HG02943 (cell line): ENCODE results near the gene RBKS.
A peak's percentile ranks its signal among the peaks of the same experiment; 100 is the strongest.

Experiments
- ATAC-seq: cut with Tn5 transposase; IDR thresholded peaks from one replicate; pipeline ENCODE4 v1.9.1; 2021; ENCODE audit warnings: mild to moderate bottlenecking, low read depth, moderate library complexity; ENCODE audit not compliant: unreplicated experiment

Gene RBKS

DNA sequence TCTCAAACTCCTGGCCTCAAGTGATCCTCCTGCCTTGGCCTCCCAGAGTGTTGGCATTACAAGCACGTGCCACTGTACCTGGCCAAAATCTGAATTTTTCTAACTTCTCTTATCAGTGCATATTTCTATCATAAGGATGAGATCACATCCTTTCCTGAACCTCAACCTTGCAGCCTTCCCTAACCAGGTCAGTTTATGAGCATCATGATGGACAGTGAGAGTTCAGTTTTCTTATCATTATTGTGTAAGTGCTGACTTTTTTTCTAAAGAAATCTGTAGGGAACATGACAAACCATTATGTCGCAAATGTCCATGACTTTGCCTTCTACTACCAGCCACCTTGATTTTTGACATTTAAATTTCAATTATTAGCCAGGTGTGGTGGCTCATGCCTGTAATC lies 87.1 kb downstream of the RBKS start:
- no peak for ATAC-seq

GRCh38 chr2:27802547-27802946 lies 87.6 kb downstream of the RBKS start:
- no peak for ATAC-seq

- no peak for ATAC-seq
These were observed 89.3 kb downstream of the RBKS start for GRCh38 chr2:27800856-27801255.

GRCh38 chr2:27799646-27800010 lies 90.6 kb downstream of the RBKS start:
- ATAC-seq, result no peak

- ATAC-seq, result no peak
These were observed 91.1 kb downstream of the RBKS start for GRCh38 chr2:27798948-27799645.

DNA sequence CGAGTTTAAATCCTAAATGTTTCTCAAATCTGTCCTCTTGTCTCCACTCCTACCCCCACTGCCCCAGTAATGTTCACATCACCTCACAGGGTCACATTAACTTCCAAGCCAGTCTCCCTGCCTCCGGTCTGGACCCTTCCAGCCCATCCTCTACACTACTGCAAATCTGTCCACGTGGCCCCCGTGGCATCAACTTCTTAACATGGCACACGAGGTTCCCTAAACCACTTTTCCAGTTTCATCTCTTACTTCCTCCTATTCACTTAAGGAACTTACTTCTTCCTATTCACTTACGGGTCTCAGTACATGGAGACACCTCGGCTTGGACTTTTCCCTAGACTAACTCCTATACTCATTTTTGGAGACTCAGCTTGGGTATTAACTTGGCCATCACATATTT lies 91.7 kb downstream of the RBKS start:
- ATAC-seq, result no peak

- ATAC-seq, result no peak
These were observed 92.3 kb downstream of the RBKS start for GRCh38 chr2:27797841-27798240.

GRCh38 chr2:27796791-27797765 lies 93.1 kb downstream of the RBKS start:
- ATAC-seq, result no peak

- ATAC-seq, result no peak
These were observed 94.3 kb downstream of the RBKS start for GRCh38 chr2:27795868-27796277.

DNA sequence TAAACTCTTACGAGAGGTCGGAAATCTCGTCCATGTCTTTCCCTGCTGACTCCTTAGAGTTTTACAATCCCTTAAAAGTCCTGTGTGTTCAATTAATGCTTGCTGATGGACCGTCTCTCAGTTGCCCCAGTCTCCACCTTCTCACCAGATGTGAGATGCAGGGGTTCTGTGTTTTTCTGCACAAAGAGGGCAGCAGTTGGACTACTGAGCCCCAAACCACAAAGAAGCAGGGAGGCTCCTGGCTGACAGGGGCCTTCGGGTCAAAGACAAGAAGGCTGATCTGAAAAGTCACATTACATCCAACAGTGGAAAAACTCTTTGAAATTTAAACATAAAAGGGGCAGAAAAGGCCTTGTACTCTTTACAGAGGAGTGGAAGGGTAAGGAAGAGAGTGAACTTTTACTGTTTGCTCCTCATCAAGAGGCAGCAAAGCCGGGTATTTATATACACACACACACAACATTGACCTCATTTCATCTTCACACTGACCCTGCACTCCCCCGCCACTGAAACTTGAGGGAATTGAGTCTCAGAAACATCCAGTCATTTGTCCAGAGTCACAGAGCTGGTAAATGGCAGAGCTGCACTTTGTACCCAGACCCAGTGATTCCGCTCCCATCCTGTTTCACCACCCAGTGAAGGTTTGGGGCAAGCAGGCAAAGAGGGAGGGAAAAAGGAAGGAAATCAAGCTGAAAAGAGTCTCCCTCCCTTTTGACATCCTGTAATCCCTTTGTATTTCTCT lies 94.9 kb downstream of the RBKS start:
- no peak for ATAC-seq

GRCh38 chr2:27792759-27793158 lies 97.4 kb downstream of the RBKS start:
- no peak for ATAC-seq

GRCh38 chr2:27790796-27791195 lies 99.4 kb downstream of the RBKS start:
- ATAC-seq, result no peak

DNA sequence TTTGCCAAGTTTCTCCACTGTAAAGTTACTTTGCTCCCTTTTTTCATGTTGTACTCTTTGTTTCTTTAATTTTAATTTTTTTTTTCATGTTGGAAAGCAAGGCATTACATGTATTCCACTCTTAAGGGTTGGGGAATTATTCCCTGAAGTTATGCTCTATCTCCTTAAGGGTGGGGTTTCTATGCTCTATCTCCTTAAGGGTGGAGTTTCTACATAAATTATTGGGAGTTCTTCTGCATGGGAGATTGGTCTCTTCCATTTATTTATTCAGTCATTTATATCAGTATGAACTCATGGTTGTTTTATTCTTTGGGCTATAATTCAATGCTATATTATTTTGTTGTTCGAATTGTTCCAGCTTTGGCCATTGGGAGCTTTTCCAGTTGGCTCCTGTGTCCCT lies 107.5 kb downstream of the RBKS start:
- no peak for ATAC-seq

DNA sequence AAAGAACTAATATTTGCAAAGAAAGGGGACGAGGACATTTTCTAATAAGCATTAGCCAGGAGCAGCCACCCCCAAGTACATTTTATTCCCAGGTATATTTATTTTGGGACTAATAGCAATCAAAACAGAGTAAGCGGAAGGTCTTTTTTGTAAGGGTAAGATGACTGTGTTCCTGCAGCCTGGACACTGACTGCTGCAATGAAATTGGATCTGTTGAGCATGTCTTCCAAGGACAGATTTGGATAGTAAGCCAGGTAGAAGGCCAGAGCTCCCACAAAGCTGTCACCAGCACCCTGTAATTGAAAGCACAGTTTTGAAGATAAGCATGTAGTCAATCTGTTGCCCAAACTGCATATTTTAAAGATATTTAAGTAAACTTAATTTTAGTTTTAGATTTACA lies 108.7 kb downstream of the RBKS start:
- ATAC-seq, result no peak

GRCh38 chr2:27779417-27780055 lies 110.7 kb downstream of the RBKS start:
- no peak for ATAC-seq

DNA sequence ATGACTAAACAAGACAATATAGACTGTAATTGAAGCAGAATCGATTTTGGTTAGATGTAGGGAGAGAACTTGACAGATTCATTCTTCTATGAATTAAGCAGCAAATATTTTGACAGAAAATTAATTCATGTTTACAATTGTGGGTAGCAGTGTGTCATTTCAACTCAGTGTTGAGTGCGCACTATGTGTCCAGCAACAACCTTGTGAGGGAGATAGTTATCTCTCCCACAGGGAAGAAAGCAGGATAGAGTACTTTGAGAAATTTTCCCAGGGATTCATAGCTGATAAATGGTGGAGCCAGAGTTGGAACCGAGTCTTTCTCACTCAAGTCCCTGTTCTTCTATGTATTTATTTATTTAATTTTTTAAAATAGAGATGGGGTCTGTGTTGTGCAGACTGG lies 113.5 kb downstream of the RBKS start:
- ATAC-seq, result no peak

- no peak for ATAC-seq
These were observed 114.1 kb downstream of the RBKS start for GRCh38 chr2:27776097-27776496.

GRCh38 chr2:27773959-27774358 lies 116.2 kb downstream of the RBKS start:
- no peak for ATAC-seq

- no peak for ATAC-seq
These were observed 117.4 kb downstream of the RBKS start for GRCh38 chr2:27772804-27773203.

- ATAC-seq, result peak; percentile 87
These were observed 118.4 kb downstream of the RBKS start, which contains the start of gene MRPL33 for GRCh38 chr2:27771548-27772335. Gene MRPL33, plus strand, starts transcription at chr2:27771719. Its CDS starts 59 bp downstream, at chr2:27771778.
